ENCODE results near the gene TNFRSF13B.
"Not testable (repeated sequence)": the region's sequence is repeated elsewhere in the genome, so short reads cannot be mapped to it uniquely, and the experiment has no call there.

TNFRSF13B gene

GRCh38 chr17:16986391-16986790 lies 14.5 kb upstream of the TNFRSF13B start:
- DNase-seq = no peak

GRCh38 chr17:16981928-16982327 lies 10.0 kb upstream of the TNFRSF13B start:
- no peak for DNase-seq

GRCh38 chr17:16980813-16981731 lies 9.2 kb upstream of the TNFRSF13B start:
- no peak for DNase-seq

- no peak for DNase-seq
Measured at GRCh38 chr17:16980061-16980460, 8.1 kb upstream of the TNFRSF13B start.

GRCh38 chr17:16979237-16979823 lies 7.4 kb upstream of the TNFRSF13B start:
- not testable (repeated sequence) for DNase-seq

GRCh38 chr17:16977932-16978331 lies 6.0 kb upstream of the TNFRSF13B start:
- no peak for DNase-seq

- no peak for DNase-seq
Measured at GRCh38 chr17:16976725-16977550, 5.0 kb upstream of the TNFRSF13B start.

- no peak for DNase-seq
Measured at GRCh38 chr17:16975744-16976625, 4.1 kb upstream of the TNFRSF13B start.

GRCh38 chr17:16975277-16975651 lies 3.3 kb upstream of the TNFRSF13B start:
- no peak for DNase-seq

- DNase-seq = no peak
Measured at GRCh38 chr17:16974569-16975276, 2.8 kb upstream of the TNFRSF13B start.

GRCh38 chr17:16973760-16974540 lies 2.0 kb upstream of the TNFRSF13B start:
- no peak for DNase-seq

GRCh38 chr17:16973043-16973442 lies 1.1 kb upstream of the TNFRSF13B start:
- not testable (repeated sequence) for DNase-seq

- DNase-seq = no peak
Measured at GRCh38 chr17:16972346-16972745, 428 bp upstream of the TNFRSF13B start.

GRCh38 chr17:16969931-16970906 lies 1.7 kb downstream of the TNFRSF13B start:
- DNase-seq = no peak

GRCh38 chr17:16968786-16969185 lies 3.1 kb downstream of the TNFRSF13B start:
- DNase-seq = no peak

GRCh38 chr17:16962804-16963203 lies 9.1 kb downstream of the TNFRSF13B start:
- no peak for DNase-seq

GRCh38 chr17:16961792-16962191 lies 10.1 kb downstream of the TNFRSF13B start:
- no peak for DNase-seq

- not testable (repeated sequence) for DNase-seq
Measured at GRCh38 chr17:16961022-16961421, 10.9 kb downstream of the TNFRSF13B start.

- not testable (repeated sequence) for DNase-seq
Measured at GRCh38 chr17:16955011-16955410, 16.9 kb downstream of the TNFRSF13B start.
